ENCODE results near the gene CEP57L1.

GRCh38 chr6:109105681-109106080 is 10.4 kb downstream of the CEP57L1 start:
- TF ChIP-seq CTCF (IDR thresholded peaks at IDR 0.05; ENCODE audit: low read depth, low read length) (no peak), POLR2A (IDR thresholded peaks at IDR 0.05; ENCODE audit: extremely low read depth, insufficient read length) (no peak), MYC (IDR thresholded peaks at IDR 0.05; ENCODE audit: low read depth, low read length) (no peak)
